HS-5 (cell line): Measurements from ENCODE around the gene CROCC.
"Not testable (repeated sequence)": the region's sequence is repeated elsewhere in the genome, so short reads cannot be mapped to it uniquely, and the experiment has no call there.

Experiments
- DNase-seq: peaks from one replicate; pipeline ENCODE4 v3.0.0-alpha.2; 2012; ENCODE audit warnings: low read depth

The CROCC gene

DNA sequence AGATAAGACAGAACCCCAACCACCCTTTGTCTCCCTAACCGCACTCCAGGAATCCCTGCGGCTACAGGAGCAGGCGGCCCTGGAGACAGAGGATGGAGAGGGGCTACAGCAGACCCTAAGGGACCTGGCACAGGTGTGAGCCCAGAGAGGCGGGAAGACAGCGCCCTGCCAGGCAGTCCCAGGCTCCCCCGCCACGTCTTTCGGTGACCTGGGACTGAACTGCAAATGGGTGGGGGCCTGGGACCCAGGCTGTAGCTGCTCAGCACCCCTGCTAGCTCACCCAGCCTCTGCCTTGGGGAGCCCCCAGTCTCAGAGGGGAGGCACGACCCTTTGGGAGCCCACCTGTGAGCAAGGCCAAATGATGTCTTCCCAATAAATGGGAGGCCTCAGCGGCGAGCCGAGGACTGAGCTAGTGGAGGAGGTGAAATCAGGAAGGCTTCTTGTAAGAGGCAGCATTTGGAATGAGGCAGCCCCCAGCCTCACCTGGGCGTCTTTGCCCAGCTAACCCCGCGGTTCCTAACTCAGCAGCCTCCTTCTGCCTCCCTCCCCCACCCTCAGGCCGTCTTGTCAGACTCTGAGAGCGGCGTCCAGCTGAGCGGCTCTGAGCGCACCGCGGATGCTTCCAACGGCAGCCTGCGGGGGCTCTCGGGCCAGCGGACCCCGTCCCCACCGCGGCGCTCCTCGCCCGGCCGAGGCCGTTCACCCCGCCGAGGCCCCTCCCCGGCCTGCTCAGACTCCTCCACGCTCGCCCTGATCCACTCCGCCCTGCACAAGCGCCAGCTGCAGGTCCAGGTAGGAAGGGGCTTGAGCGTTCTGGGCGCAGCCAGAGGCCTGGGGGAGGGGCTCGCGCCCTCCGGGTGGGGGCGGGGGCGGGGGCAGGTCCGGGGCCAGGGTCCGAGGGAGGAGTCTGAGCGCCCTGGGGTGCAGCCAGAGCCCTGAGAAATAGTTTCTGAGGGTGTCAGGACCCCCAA is 16.9 kb downstream of the CROCC start:
- DNase-seq: no peak

DNA sequence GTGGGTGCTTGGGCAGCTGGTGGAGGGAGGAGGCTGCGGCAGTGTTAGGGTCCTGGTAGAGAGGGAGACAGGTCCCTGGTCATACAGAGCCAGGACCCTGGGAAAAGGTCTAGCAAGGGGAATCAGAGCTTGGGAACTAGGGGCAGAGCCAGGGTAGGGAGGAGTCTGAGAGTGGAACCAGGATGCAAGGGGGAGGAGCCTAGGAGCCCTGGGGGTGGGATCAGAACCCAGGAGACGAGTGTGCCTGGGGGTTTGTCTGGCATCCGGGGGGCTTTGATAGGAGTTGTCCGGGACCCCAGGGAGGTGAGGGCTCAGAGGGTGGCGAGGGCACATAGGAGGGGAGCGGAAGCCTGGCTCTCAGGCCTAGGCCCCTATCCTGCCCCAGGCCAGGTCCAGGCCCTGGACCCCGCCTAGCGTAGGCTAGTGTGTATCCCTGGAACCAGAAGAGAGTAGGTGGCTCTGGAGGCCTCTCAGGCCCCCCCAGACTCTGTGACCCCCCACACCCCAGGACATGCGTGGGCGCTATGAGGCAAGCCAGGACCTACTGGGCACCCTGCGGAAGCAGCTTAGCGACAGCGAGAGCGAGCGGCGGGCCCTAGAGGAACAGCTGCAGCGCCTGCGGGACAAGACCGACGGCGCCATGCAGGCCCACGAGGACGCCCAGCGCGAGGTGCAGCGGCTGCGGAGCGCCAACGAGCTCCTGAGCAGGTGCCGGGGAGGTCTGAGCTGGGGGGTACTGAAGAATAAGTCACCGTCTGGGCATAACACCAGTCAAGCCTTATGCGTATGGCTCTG is 17.9 kb downstream of the CROCC start:
- DNase-seq: not testable (repeated sequence)

GRCh38 chr1:16944038-16944437 is 22.3 kb downstream of the CROCC start:
- DNase-seq: no peak

- not testable (repeated sequence) for DNase-seq
Observed at GRCh38 chr1:16945512-16945911, 23.8 kb downstream of the CROCC start.

- not testable (repeated sequence) for DNase-seq
Observed at GRCh38 chr1:16946185-16946584, 24.5 kb downstream of the CROCC start.

GRCh38 chr1:16946646-16947045 is 24.9 kb downstream of the CROCC start:
- no peak for DNase-seq

DNA sequence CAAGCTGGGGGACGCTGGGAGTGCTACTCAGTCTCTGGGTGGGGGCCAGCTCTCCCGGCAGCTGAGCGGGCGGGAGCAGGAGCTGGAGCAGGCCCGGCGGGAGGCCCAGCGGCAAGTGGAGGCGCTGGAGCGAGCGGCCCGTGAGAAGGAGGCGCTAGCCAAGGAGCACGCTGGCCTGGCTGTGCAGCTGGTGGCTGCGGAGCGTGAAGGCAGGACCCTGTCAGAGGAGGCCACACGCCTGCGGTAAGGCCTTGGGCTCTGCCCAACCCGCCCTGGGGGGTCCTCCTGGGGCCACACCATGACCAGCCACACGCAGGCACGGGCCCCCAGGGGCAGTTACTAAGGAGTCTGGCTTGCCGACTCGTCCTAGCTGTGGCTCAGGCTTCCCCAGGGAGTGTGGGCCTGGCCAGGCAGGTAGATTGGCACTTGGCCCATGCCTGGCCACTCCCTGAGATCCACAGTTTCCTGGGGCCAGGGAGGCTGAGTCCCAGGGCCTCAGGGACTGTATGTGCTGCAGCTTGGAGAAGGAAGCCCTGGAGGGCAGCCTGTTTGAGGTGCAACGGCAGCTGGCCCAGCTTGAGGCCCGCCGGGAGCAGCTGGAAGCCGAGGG is 26.7 kb downstream of the CROCC start:
- not testable (repeated sequence) for DNase-seq

DNA sequence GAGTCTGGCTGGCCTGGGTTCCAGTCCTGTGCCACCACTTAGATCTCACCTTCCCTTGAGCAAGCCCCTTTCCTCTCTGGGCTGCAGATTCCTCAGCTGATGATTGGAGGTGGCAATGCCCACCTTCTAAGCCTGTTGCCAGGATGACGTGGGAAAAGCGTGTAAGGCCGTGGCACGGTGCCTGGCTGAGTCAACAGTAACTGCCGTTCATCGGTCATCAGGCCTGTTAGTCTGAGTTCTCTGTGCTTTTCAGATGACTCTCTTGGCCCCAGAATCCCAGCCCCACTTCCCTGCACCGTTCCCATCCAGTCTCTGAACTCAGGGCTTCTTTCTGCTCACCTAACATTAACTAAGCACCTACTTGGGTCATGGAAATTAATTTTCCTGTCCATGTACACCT is 27.3 kb downstream of the CROCC start:
- not testable (repeated sequence) for DNase-seq

DNA sequence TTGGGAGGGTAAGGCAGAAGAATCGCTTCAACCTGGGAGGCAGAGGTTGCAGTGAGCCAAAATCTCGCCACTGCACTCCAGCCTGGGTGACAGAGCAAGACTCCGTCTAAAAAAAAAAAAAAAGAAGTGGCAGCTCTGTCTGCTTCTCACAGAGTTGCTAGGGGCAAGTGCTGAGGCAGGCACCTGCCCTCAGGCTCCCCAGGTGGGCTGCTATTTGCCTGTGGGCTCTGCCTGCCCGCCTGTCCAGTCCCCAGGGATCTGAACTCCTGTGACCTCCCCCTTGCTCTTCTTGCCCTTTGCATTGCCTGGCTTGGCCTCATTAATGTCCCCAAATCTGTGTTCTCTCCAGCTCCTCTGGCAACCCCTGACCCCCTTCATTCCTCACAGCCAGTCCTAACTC is 30.6 kb downstream of the CROCC start:
- DNase-seq: not testable (repeated sequence)

- no peak for DNase-seq
Observed at GRCh38 chr1:16954579-16954978, 32.8 kb downstream of the CROCC start.

DNA sequence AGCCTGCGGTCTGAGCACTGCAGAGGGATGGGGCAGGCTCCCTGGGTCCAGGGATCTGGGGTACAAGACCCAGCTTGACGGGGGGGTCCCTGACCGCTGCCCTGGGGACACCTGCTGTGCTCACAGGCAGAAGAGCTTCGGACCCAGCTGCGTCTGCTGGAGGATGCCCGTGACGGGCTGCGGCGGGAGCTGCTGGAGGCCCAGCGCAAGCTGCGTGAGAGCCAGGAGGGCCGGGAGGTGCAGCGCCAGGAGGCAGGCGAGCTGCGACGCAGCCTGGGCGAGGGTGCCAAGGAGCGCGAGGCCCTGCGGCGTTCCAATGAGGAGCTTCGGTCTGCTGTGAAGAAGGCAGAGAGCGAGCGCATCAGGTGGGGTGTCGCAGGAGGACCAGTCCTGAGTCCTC is 33.5 kb downstream of the CROCC start:
- DNase-seq: no peak

DNA sequence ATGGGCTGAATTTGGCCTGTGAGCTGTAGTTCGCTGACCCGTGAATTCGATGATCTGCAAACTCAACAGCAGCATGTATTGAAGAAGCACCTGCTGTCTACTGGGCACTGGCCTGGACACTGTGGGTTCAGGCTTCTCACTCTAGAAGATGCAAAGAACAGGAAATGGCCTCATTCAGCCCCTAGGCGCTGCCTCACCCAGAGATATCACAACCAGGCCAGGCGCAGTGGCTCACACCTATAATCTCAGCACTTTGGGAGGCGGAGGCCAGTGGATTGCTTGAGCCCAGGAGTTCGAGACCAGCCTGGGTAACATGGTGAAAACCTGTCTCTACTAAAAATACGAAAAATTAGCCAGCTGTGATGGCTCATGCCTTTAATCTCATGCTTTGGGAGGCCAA is 35.0 kb downstream of the CROCC start:
- DNase-seq: no peak

GRCh38 chr1:16957731-16958130 is 36.0 kb downstream of the CROCC start:
- DNase-seq: no peak

- no peak for DNase-seq
Observed at GRCh38 chr1:16958475-16958874, 36.7 kb downstream of the CROCC start.

DNA sequence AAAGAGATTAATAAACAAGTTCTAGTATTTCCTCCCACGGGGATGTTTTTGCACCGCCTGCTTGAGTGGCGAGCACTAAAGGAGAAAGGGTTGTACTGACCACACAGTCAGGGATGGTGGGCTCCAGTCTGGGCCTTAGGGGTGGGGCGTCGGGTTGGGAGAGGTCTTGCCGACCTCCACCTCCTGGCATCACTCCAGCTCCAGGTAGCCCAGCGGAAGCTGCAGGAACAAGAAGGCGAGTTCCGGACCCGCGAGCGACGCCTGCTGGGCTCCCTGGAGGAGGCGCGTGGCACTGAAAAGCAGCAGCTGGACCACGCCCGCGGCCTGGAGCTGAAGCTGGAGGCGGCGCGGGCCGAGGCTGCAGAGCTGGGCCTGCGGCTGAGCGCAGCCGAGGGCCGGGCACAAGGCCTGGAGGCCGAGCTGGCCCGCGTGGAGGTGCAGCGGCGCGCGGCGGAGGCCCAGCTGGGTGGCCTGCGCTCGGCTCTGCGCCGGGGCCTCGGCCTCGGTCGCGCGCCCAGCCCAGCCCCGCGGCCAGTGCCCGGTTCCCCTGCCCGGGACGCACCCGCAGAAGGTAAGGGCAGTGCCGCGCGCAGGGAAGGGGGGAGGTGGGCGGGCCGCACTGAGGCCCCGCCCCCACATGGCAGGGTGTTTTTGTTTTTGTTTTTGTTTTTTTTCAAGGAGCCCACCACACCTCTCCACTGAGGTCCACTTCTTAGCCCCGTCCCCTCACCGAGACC is 39.0 kb downstream of the CROCC start:
- no peak for DNase-seq

- no peak for DNase-seq
Observed at GRCh38 chr1:16961297-16962133, 39.8 kb downstream of the CROCC start.

DNA sequence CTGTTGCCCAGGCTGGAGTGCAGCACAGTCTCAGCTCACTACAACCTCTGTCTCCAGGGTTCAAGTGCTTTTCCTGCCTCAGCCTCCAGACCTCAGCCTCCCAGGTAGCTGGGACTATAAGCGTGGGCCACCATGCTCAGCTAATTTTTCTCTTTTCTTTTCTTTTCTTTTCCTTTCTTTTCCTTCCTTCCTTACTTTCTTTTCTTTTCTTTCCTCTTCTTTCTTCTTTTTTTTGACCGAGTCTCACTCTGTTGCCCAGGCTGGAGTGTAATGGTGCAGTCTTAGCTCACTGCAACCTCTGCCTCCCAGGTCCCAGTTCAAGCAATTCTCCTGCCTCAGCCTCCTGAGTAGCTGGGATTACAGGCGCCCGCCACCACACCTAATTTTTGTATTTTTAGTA is 42.4 kb downstream of the CROCC start:
- not testable (repeated sequence) for DNase-seq

GRCh38 chr1:16965486-16966067 is 43.8 kb downstream of the CROCC start:
- no peak for DNase-seq

- DNase-seq: no peak
Observed at GRCh38 chr1:16966282-16966681, 44.6 kb downstream of the CROCC start.

DNA sequence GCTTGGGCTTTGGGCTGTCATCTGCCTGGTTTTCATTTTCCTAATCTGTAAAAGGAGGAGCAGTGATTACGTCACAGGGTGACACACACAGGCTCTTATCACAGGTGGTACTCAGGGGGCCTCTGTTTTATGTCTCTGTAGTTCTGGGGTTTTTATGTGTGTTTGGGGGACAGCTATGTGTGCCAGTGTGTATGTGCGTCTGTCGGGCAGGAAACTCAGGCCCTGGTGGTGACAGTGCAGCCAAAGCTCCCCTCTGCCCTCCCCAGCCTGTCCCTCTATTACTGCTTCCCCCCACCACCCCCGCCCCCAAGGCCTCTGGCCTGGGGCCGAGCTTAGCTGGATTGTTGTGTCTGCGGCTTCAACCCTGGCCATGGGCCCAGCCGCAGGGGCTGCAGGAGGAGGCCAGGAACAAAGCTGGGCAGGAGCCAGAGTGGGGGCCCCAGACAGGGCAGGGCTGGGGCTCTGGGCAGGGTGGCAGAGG is 45.4 kb downstream of the CROCC start:
- no peak for DNase-seq
